H9 (cell line): Measurements from ENCODE around the gene WDR43. TPM values are rescaled to one million over a fixed set of nuclear protein-coding genes. Genes with fewer than 3 reads are reported as not detected.
A peak's percentile ranks its signal among the peaks of the same experiment; 100 is the strongest.

ENCODE experiments used
- DNase-seq: peaks from one replicate; pipeline ENCODE4 v3.0.0-alpha.2; 2017
- H2AFZ ChIP-seq: one replicate; pipeline ENCODE4 v1.6.1; 2013; ENCODE audit warnings: mild to moderate bottlenecking, low read length, control low read depth, moderate library complexity
- H2AK5ac ChIP-seq: 2 replicates; pipeline ENCODE4 v1.6.1; 2013; ENCODE audit warnings: low read length, control low read depth, mixed read lengths; ENCODE audit not compliant: insufficient read length
- H2BK120ac ChIP-seq: one replicate; pipeline ENCODE4 v1.6.1; 2013; ENCODE audit warnings: low read depth, mild to moderate bottlenecking, low read length, control low read depth, inconsistent platforms; ENCODE audit not compliant: poor library complexity, severe bottlenecking
- H2BK12ac ChIP-seq: 2 replicates; pipeline ENCODE4 v1.6.1; 2013; ENCODE audit warnings: low read length, control low read depth, mixed read lengths, low read depth; ENCODE audit not compliant: insufficient read length
- H2BK15ac ChIP-seq: 2 replicates; pipeline ENCODE4 v1.6.1; 2013; ENCODE audit warnings: low read depth, low read length, control low read depth
- H2BK20ac ChIP-seq: one replicate; pipeline ENCODE4 v1.6.1; 2013; ENCODE audit warnings: low read depth, mild to moderate bottlenecking, low read length, control low read depth, inconsistent platforms; ENCODE audit not compliant: poor library complexity, severe bottlenecking
- H2BK5ac ChIP-seq: 2 replicates; pipeline ENCODE4 v1.6.1; 2013; ENCODE audit warnings: low read length, control low read depth, mixed read lengths; ENCODE audit not compliant: insufficient read length
- H3K14ac ChIP-seq: 2 replicates; pipeline ENCODE4 v1.6.1; 2013; ENCODE audit warnings: low read length, control low read depth; ENCODE audit not compliant: insufficient read depth
- H3K18ac ChIP-seq: 2 replicates; pipeline ENCODE4 v1.6.1; 2013; ENCODE audit warnings: low read depth, mild to moderate bottlenecking, mixed read lengths, low read length, control low read depth; ENCODE audit not compliant: insufficient read length
- H3K23ac ChIP-seq: 2 replicates; pipeline ENCODE4 v1.6.1; 2013; ENCODE audit warnings: low read length, control low read depth, mixed read lengths, low read depth; ENCODE audit not compliant: insufficient read length
- H3K23me2 ChIP-seq: 2 replicates; pipeline ENCODE4 v1.6.1; 2013; ENCODE audit warnings: low read depth, mild to moderate bottlenecking, mixed read lengths, low read length, control low read depth; ENCODE audit not compliant: insufficient read length, poor library complexity, severe bottlenecking
- H3K27ac ChIP-seq: 2 replicates; pipeline ENCODE4 v1.5.1; 2013; ENCODE audit warnings: low read length, control low read depth, mixed read lengths, low read depth; ENCODE audit not compliant: insufficient read length
- H3K27me3 ChIP-seq: 2 replicates; pipeline ENCODE4 v1.6.1; 2013; ENCODE audit warnings: low read length, control low read depth, inconsistent platforms; ENCODE audit not compliant: insufficient read depth
- H3K4ac ChIP-seq: 2 replicates; pipeline ENCODE4 v1.6.1; 2013; ENCODE audit warnings: low read depth, mild to moderate bottlenecking, control low read depth, inconsistent platforms, low read length, moderate library complexity
- H3K4me1 ChIP-seq: 2 replicates; pipeline ENCODE4 v1.6.1; 2013; ENCODE audit warnings: low read length, control low read depth, inconsistent platforms; ENCODE audit not compliant: insufficient read depth
- H3K4me2 ChIP-seq: 2 replicates; pipeline ENCODE4 v1.6.1; 2013; ENCODE audit warnings: low read length, control low read depth, mixed read lengths; ENCODE audit not compliant: insufficient read length, insufficient read depth
- H3K56ac ChIP-seq: 2 replicates; pipeline ENCODE4 v1.6.1; 2013; ENCODE audit warnings: low read depth, mild to moderate bottlenecking, mixed read lengths, low read length, control low read depth; ENCODE audit not compliant: insufficient read length
- H3K79me1 ChIP-seq: 2 replicates; pipeline ENCODE4 v1.6.1; 2013; ENCODE audit warnings: low read depth, mild to moderate bottlenecking, moderate library complexity, low read length, control low read depth, inconsistent platforms; ENCODE audit not compliant: insufficient read depth, poor library complexity, severe bottlenecking
- H3K79me2 ChIP-seq: 2 replicates; pipeline ENCODE4 v1.6.1; 2013; ENCODE audit warnings: low read length, control low read depth, inconsistent platforms; ENCODE audit not compliant: insufficient read depth
- H3K9ac ChIP-seq: 2 replicates; pipeline ENCODE4 v1.6.1; 2013; ENCODE audit warnings: low read length, control low read depth, mixed read lengths; ENCODE audit not compliant: insufficient read length; ENCODE audit errors: extremely low read depth
- H3K9me3 ChIP-seq: one replicate; pipeline ENCODE4 v1.6.1; 2013; ENCODE audit warnings: low read depth, low read length, inconsistent platforms; ENCODE audit not compliant: control insufficient read depth
- H3T11ph ChIP-seq: one replicate; pipeline ENCODE4 v1.6.1; 2013; ENCODE audit warnings: mild to moderate bottlenecking, low read length, control low read depth, inconsistent platforms
- H4K20me1 ChIP-seq: one replicate; pipeline ENCODE4 v1.6.1; 2013; ENCODE audit not compliant: control insufficient read depth, insufficient read length, insufficient read depth
- H4K5ac ChIP-seq: 2 replicates; pipeline ENCODE4 v1.6.1; 2013; ENCODE audit warnings: low read depth, mild to moderate bottlenecking, mixed read lengths, low read length, control low read depth; ENCODE audit not compliant: insufficient read length
- H4K8ac ChIP-seq: replicated peaks from 2 replicates; pipeline ENCODE4 v1.6.1; 2013; ENCODE audit warnings: low read length, control low read depth, mixed read lengths, low read depth; ENCODE audit not compliant: insufficient read length
- H4K91ac ChIP-seq: 2 replicates; pipeline ENCODE4 v1.6.1; 2013; ENCODE audit warnings: low read depth, mild to moderate bottlenecking, moderate library complexity, mixed read lengths, low read length, control low read depth; ENCODE audit not compliant: insufficient read length
- H3K27ac Mint-ChIP-seq, 3 experiments: 2 replicates in 2 of 3; 3 replicates in 1 of 3; pipeline ENCODE4 v1.8.0; 2020 to 2021; ENCODE audit warnings: mixed read lengths in 3 of 3, mild to moderate bottlenecking in 1 of 3, moderate library complexity in 1 of 3
- H3K27me3 Mint-ChIP-seq: 2 replicates; pipeline ENCODE4 v1.8.0; 2021; ENCODE audit warnings: low read depth, mild to moderate bottlenecking, moderate library complexity, mixed read lengths
- H3K36me3 Mint-ChIP-seq, 3 experiments: 2 replicates in 2 of 3; 3 replicates in 1 of 3; pipeline ENCODE4 v1.8.0; 2020 to 2021; ENCODE audit warnings: low read depth in 3 of 3, mixed read lengths in 3 of 3; ENCODE audit not compliant: insufficient read depth in 1 of 3
- H3K4me1 Mint-ChIP-seq, 2 experiments: 2 replicates each; pipeline ENCODE4 v1.8.0; 2020; ENCODE audit warnings: mixed read lengths in 2 of 2
- H3K4me3 Mint-ChIP-seq, 2 experiments: 2 replicates in 1 of 2; 3 replicates in 1 of 2; pipeline ENCODE4 v1.8.0; 2020 to 2021; ENCODE audit warnings: mild to moderate bottlenecking in 2 of 2, mixed read lengths in 2 of 2, moderate library complexity in 1 of 2
- H3K9me3 Mint-ChIP-seq, 2 experiments: 2 replicates in 1 of 2; 3 replicates in 1 of 2; pipeline ENCODE4 v1.8.0; 2020; ENCODE audit warnings: mild to moderate bottlenecking in 2 of 2, mixed read lengths in 2 of 2, moderate library complexity in 1 of 2
- WGBS: extraction: QIAGEN DNeasy Blood & Tissue Kit; methylation state at CpG from one replicate; pipeline ENCODE4 v1.1.7; 2013; ENCODE audit warnings: missing lambda C conversion rate, low lambda C conversion rate, mixed read lengths; ENCODE audit not compliant: insufficient read length; ENCODE audit errors: extremely low coverage; 5-methylcytosine and 5-hydroxymethylcytosine counted together
- total RNA-seq: library from RNA; stranded (reverse); gene quantifications from 2 replicates; pipeline ENCODE4 v1.2.1, GENCODE V29; 2021
- TF ChIP-seq, protein P1 (sequence below): fragments of 200-600 bp; sonication (generic); conservative IDR thresholded peaks from 3 replicates; pipeline ENCODE4 v1.8.0; 2021; ENCODE audit warnings: antibody characterized with exemption, mild to moderate bottlenecking

The WDR43 gene
- total RNA-seq, 1 experiment from 2014 or later, result 186 TPM

DNA sequence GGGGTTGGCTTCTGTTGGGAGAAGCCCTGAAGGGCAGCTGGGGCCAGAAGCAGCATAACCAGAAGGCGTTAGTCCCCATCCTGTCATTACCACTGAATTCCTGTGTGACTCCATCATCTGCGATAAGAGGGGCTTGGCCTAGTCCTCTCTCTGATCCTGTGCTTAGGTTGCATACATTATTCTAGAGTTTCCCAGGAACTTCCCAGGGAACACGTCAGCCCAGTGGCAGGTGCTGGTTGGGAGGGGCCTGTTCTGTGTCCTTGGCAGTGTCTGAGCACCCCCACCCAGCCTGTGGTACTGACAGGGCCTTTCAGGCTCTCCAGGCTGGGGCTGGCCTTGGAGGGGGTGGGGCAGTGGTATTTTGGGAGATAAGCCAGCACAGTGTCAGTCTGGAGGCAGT is 82.1 kb downstream of the WDR43 start:
- H3T11ph ChIP-seq, result no peak overlapping the region
- Mint-ChIP-seq H3K4me3 (no peak overlapping the region; a peak in 1 of 5 replicates), H3K4me1 (peaks cover 4 to 5% of the 10 kb centered on the region in 2 experiments; a peak in 3 of 4 replicates), H3K36me3 (no peaks in the 10 kb centered on the region), H3K27me3 (peaks cover 2% of the 10 kb centered on the region; the same call in 1 of the 2 replicates), H3K9me3 (no peaks in the 10 kb centered on the region), H3K27ac (peak overlapping the region in 1 of 3 experiments; percentile 31; a peak in 1 of 7 replicates)
- no CpG with 5 or more reads among the region's 3 CpGs for WGBS
- no peak overlapping the region for H2BK5ac ChIP-seq
- no peaks in the 10 kb centered on the region for H3K9me3 ChIP-seq
- H2BK12ac ChIP-seq, result no peak overlapping the region
- no peak overlapping the region for H3K27ac ChIP-seq
- no peak overlapping the region for H2BK20ac ChIP-seq
- TF ChIP-seq, protein P1, sequence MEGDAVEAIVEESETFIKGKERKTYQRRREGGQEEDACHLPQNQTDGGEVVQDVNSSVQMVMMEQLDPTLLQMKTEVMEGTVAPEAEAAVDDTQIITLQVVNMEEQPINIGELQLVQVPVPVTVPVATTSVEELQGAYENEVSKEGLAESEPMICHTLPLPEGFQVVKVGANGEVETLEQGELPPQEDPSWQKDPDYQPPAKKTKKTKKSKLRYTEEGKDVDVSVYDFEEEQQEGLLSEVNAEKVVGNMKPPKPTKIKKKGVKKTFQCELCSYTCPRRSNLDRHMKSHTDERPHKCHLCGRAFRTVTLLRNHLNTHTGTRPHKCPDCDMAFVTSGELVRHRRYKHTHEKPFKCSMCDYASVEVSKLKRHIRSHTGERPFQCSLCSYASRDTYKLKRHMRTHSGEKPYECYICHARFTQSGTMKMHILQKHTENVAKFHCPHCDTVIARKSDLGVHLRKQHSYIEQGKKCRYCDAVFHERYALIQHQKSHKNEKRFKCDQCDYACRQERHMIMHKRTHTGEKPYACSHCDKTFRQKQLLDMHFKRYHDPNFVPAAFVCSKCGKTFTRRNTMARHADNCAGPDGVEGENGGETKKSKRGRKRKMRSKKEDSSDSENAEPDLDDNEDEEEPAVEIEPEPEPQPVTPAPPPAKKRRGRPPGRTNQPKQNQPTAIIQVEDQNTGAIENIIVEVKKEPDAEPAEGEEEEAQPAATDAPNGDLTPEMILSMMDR, result no peak
- H2AFZ ChIP-seq, result no peak overlapping the region
- no peak overlapping the region for H4K8ac ChIP-seq
- no peaks in the 10 kb centered on the region for H3K4me1 ChIP-seq
- H3K56ac ChIP-seq, result no peak overlapping the region
- no peak overlapping the region for H2AK5ac ChIP-seq
- H3K23ac ChIP-seq, result no peak overlapping the region
- no peaks in the 10 kb centered on the region for H3K79me1 ChIP-seq
- no peak overlapping the region for H4K91ac ChIP-seq
- no peaks in the 10 kb centered on the region for H4K20me1 ChIP-seq
- no peaks in the 10 kb centered on the region for H3K23me2 ChIP-seq
- H3K9ac ChIP-seq, result no peak overlapping the region
- no peak overlapping the region for H4K5ac ChIP-seq
- H3K14ac ChIP-seq, result 0 out of 2 replicates have a peak overlapping the region, but pooled peaks have one; percentile 47
- no peak overlapping the region for H3K4ac ChIP-seq
- H2BK15ac ChIP-seq, result no peak overlapping the region
- DNase-seq, result no peak
- H3K79me2 ChIP-seq, result no peaks in the 10 kb centered on the region
- no peaks in the 10 kb centered on the region for H3K27me3 ChIP-seq
- no peak overlapping the region for H3K4me2 ChIP-seq
- no peak overlapping the region for H3K18ac ChIP-seq
- no peak overlapping the region for H2BK120ac ChIP-seq
